Suprapubic skin (tissue), 4 donors: ENCODE data around the gene RAI2.

Experiments used
- CTCF ChIP-seq, 2 donors: fragments of 200-600 bp in 1 of 2; fragments of 450-650 bp in 1 of 2; sonication (generic) in 1 of 2; IDR thresholded peaks; one replicate each; pipeline ENCODE4 v1.5.1; 2016 to 2019; ENCODE audit warnings: antibody characterized with exemption in 2 of 2, mild to moderate bottlenecking in 1 of 2, moderate library complexity in 1 of 2
- POLR2A ChIP-seq, 2 donors: fragments of 450-650 bp; IDR thresholded peaks; one replicate each; pipeline ENCODE4 v1.6.1; 2017; ENCODE audit warnings: antibody characterized with exemption in 2 of 2, mild to moderate bottlenecking in 2 of 2, moderate library complexity in 2 of 2
- POLR2AphosphoS5 ChIP-seq, 3 donors: sonication (generic); formaldehyde crosslinking; IDR thresholded peaks; one replicate each; pipeline ENCODE4 v1.6.1; 2017; ENCODE audit warnings: antibody characterized with exemption in 3 of 3

DNA sequence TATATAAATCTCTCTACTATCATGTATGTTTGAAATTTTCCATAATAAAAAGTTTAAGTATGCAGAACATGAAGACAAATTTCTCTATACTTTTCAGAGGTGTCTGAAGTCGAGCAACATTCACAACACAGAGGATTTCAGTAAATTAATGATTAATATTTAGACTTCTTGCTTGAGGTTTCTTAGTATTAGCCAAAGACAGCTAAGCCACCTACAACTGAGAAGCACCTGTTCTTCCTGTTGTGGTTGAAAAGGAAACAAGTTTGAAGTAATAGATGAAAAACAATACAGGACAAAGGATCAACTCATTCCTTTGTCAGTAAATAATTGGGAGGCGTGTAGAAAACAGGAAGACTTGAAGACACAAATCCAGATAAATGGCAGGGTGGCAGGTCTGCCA lies 102.7 kb downstream of the RAI2 start:
- TF ChIP-seq POLR2A (IDR thresholded peaks at IDR 0.05) (no peak), POLR2AphosphoS5 (IDR thresholded peaks at IDR 0.05) (no peak), CTCF (IDR thresholded peaks at IDR 0.05) (no peak)
